Colonic mucosa (tissue), 4 donors: ENCODE data around the gene CHURC1. TPM values are rescaled to one million over a fixed set of nuclear protein-coding genes. Genes with fewer than 3 reads are reported as not detected.

ENCODE experiments used
- DNase-seq: peaks from one replicate; pipeline ENCODE4 v3.0.0-alpha.2; 2020
- H3K27ac ChIP-seq: fragments of 200-600 bp; one replicate; pipeline ENCODE4 v1.8.0; 2021
- H3K27me3 ChIP-seq: fragments of 200-600 bp; one replicate; pipeline ENCODE4 v1.8.0; 2021
- H3K36me3 ChIP-seq: fragments of 200-600 bp; one replicate; pipeline ENCODE4 v1.8.0; 2021
- H3K4me1 ChIP-seq: fragments of 200-600 bp; one replicate; pipeline ENCODE4 v1.8.0; 2021; ENCODE audit warnings: mild to moderate bottlenecking
- H3K4me3 ChIP-seq: fragments of 200-600 bp; one replicate; pipeline ENCODE4 v1.8.0; 2021
- H3K9ac ChIP-seq, 2 donors: one replicate each; pipeline ENCODE4 v1.7.0; 2013; ENCODE audit warnings: control low read depth in 2 of 2, low read depth in 2 of 2, low read length in 2 of 2
- H3K9me3 ChIP-seq: fragments of 200-600 bp; one replicate; pipeline ENCODE4 v1.8.0; 2021
- CTCF ChIP-seq: fragments of 200-600 bp; IDR thresholded peaks from one replicate; pipeline ENCODE4 v1.8.0; 2022; ENCODE audit warnings: antibody characterized with exemption, mild to moderate bottlenecking
- intact Hi-C: fragments of 100-400 bp; cut with DNase I; formaldehyde crosslinking; loops from one replicate; pipeline ENCODE4 v1.14.1; 2022
- total RNA-seq, 2 donors: library from RNA; stranded (reverse); fragmentation: NEBNext Ultra II Directional in 1 of 2; extraction: Animal tissue kit (Norgen Biotek cat#: 25700) in 1 of 2; gene quantifications; one replicate each; pipeline ENCODE4 v1.2.1, GENCODE V29; 2021
- donor health status: healthy.
- donor health status: DM: no; HTN: no; CAD: no.
- donor health status: DM: no; HTN: no; CAD: no.

CHURC1 gene
- total RNA-seq, 2 donors from 2014 or later, result 46.5 to 57.7 TPM

DNA sequence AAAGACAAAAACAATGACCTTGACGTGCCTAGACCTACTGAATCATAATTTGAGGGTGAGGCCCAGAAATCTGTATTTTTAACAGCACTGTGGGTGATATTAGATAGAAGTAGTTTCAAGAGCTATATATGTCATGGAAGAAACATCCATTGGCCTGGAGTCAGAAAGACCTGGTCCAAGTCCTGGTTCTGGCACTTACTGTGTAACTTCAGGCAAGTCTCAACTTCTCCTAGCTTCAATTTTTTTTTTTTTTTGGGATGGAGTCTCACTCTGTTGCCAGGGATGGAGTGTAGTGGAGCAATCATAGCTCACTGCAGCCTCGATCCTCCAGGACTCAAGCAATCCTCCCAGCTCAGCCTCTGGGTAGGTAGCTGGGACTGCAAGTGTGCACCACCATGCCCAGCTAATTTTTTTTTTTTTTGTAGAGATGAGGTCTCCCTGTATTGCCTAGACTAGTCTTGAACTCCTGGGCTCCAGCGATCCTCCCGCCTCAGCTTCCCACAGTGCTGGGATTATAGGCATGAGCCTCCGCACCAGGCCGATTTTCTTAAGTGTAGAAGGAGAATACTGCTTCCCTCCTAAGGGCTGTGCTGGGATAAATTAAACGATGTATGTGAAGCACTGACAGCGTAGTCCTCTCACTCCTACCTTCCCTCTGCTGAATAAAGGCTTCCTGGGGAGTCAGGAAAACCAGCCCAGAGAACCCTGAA is 42.6 kb downstream of the CHURC1 start:
- Histone ChIP-seq H3K27me3 (no peaks in the 10 kb centered on the region), H3K36me3 (no peaks in the 10 kb centered on the region), H3K4me3 (no peak overlapping the region), H3K4me1 (no peaks in the 10 kb centered on the region), H3K27ac (no peak overlapping the region), H3K9me3 (no peaks in the 10 kb centered on the region), H3K9ac (no peak overlapping the region)
- no peak for TF ChIP-seq CTCF
- intact Hi-C loops, result no loop called here
- no peak for DNase-seq

- DNase-seq, result no peak
- H3K9me3 ChIP-seq, result no peaks in the 10 kb centered on the region
- intact Hi-C loops, result no loop called here
- H3K27ac ChIP-seq, result no peak overlapping the region
- H3K4me1 ChIP-seq, result no peaks in the 10 kb centered on the region
- no peak for TF ChIP-seq CTCF
- H3K27me3 ChIP-seq, result no peaks in the 10 kb centered on the region
- no peaks in the 10 kb centered on the region for H3K36me3 ChIP-seq
- H3K4me3 ChIP-seq, result no peak overlapping the region
- H3K9ac ChIP-seq, result no peak overlapping the region
Measured at GRCh38 chr14:64958201-64958600, 43.9 kb downstream of the CHURC1 start.

DNA sequence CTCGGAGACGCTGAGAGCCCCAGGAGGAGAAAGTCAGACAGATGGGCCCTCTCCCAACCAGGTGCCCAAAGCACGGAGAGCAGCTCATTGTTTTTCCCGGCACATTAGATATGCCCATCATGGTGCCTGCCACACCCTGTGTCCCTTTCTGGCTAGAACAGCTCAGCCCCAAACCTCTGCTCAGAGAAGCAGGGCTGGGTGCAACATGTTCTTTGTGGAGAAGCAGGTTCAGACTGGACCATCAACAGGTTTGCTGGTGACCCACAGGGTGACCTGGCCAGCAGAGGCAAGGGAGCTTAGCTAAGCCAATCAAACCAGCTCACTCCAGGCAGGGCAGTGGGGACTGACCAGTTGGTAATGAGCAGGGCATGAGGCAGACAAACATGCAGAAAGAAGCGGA is 44.5 kb downstream of the CHURC1 start:
- no peak for TF ChIP-seq CTCF
- H3K4me1 ChIP-seq, result no peaks in the 10 kb centered on the region
- intact Hi-C loops, result no loop called here
- no peak for DNase-seq
- H3K4me3 ChIP-seq, result no peak overlapping the region
- H3K27ac ChIP-seq, result no peak overlapping the region
- no peaks in the 10 kb centered on the region for H3K27me3 ChIP-seq
- H3K9me3 ChIP-seq, result no peaks in the 10 kb centered on the region
- H3K9ac ChIP-seq, result no peak overlapping the region
- no peaks in the 10 kb centered on the region for H3K36me3 ChIP-seq

- no peaks in the 10 kb centered on the region for H3K36me3 ChIP-seq
- H3K27me3 ChIP-seq, result no peaks in the 10 kb centered on the region
- no peaks in the 10 kb centered on the region for H3K9me3 ChIP-seq
- H3K27ac ChIP-seq, result no peak overlapping the region
- no peak overlapping the region for H3K4me3 ChIP-seq
- no peak for DNase-seq
- intact Hi-C loops, result no loop called here
- no peaks in the 10 kb centered on the region for H3K4me1 ChIP-seq
- H3K9ac ChIP-seq, result no peak overlapping the region
- no peak for TF ChIP-seq CTCF
Measured at GRCh38 chr14:64960762-64961276, 46.6 kb downstream of the CHURC1 start.

GRCh38 chr14:64963611-64964010 is 49.4 kb downstream of the CHURC1 start:
- Histone ChIP-seq H3K27me3 (no peaks in the 10 kb centered on the region), H3K9me3 (no peaks in the 10 kb centered on the region), H3K9ac (no peak overlapping the region), H3K27ac (no peak overlapping the region), H3K36me3 (no peaks in the 10 kb centered on the region), H3K4me3 (no peak overlapping the region), H3K4me1 (no peaks in the 10 kb centered on the region)
- intact Hi-C loops, result no loop called here
- TF ChIP-seq CTCF, result no peak
- DNase-seq, result no peak
